HCT116 (cell line): ENCODE data around the gene ZCCHC24. TPM values are rescaled to one million over a fixed set of nuclear protein-coding genes. Genes with fewer than 3 reads are reported as not detected.

Experiments used
- ATAC-seq: fragments of 200-7000 bp; cut with Tn5 transposase; 2 replicates; pipeline ENCODE4 v1.9.1; 2020; ENCODE audit warnings: mild to moderate bottlenecking, moderate library complexity
- BruUV-seq: library from RNA; stranded (reverse); fragments of 400-500 nt; replicated peaks from 2 replicates; lab custom pipeline; 2021; lab: Mats Ljungman, UMichigan
- CTCF ChIA-PET: fragments of 300-600 bp; sonication (Branson Sonifier 250); formaldehyde crosslinking; loops from one replicate; lab custom pipeline; 2021; ENCODE audit warnings: antibody characterized with exemption; lab: Charles Lee
- POLR2A ChIA-PET: fragments of 300-600, 350-600 bp; sonication (Branson Sonifier 250); formaldehyde crosslinking; loops from one replicate; lab custom pipeline; 2021; ENCODE audit warnings: antibody characterized with exemption; lab: Charles Lee
- RAD21 ChIA-PET, 2 experiments: fragments of 300-600 bp; sonication (Branson Sonifier 250); formaldehyde crosslinking; loops; one replicate each; lab custom pipeline; 2023; ENCODE audit warnings: low total read pairs in 2 of 2; ENCODE audit not compliant: uncharacterized antibody in 2 of 2, unreplicated experiment in 2 of 2, low non-redundant PET in 1 of 2; lab: Charles Lee
- DNase-seq: peaks from one replicate; pipeline ENCODE4 v3.0.0-alpha.2; 2010; ENCODE audit warnings: low read depth, low spot score
- H2AFZ ChIP-seq: fragments of 200-600 bp; shearing (Covaris generic), sonication (generic); 2 replicates; pipeline ENCODE4 v1.6.1; 2017; ENCODE audit warnings: low read depth, mixed run types, mixed read lengths, antibody characterized with exemption, low read length; ENCODE audit not compliant: poor library complexity, severe bottlenecking
- H3K27ac ChIP-seq: 2 replicates; pipeline ENCODE4 v1.5.1; 2012; ENCODE audit warnings: low read depth, low read length
- H3K27me3 ChIP-seq: fragments of 200-600 bp; sonication (generic); 2 replicates; pipeline ENCODE4 v1.6.1; 2016; ENCODE audit warnings: mixed run types, low read length, mixed read lengths; ENCODE audit not compliant: insufficient read depth
- H3K36me3 ChIP-seq, 2 experiments: fragments of 200-500 bp in 1 of 2; fragments of 200-600 bp in 1 of 2; sonication (Bioruptor generic) in 1 of 2; sonication (generic) in 1 of 2; 2 replicates each; pipeline versions ENCODE4 v1.5.1 to v1.6.1; 2014 to 2016; ENCODE audit warnings: low read length in 2 of 2, inconsistent platforms in 1 of 2, mixed read lengths in 1 of 2, mixed run types in 1 of 2; ENCODE audit not compliant: insufficient read depth in 2 of 2, control insufficient read depth in 1 of 2
- H3K4me1 ChIP-seq, 2 experiments: fragments of 200-600 bp in 1 of 2; sonication (generic) in 1 of 2; 2 replicates each; pipeline versions ENCODE4 v1.5.1 to v1.6.1; 2012 to 2017; ENCODE audit warnings: low read length in 2 of 2, inconsistent platforms in 1 of 2, mild to moderate bottlenecking in 1 of 2, mixed read lengths in 1 of 2, mixed run types in 1 of 2, moderate library complexity in 1 of 2; ENCODE audit not compliant: insufficient read depth in 2 of 2, control insufficient read depth in 1 of 2
- H3K4me2 ChIP-seq: fragments of 200-600 bp; sonication (generic); 2 replicates; pipeline ENCODE4 v1.6.1; 2017; ENCODE audit warnings: mixed run types, low read length, mixed read lengths
- H3K4me3 ChIP-seq, 2 experiments: fragments of 200-600 bp in 1 of 2; sonication (generic) in 1 of 2; replicated peaks in 1 of 2; 2 replicates each; pipeline ENCODE4 v1.5.1; 2011 to 2016; ENCODE audit warnings: low read length in 2 of 2, control low read depth in 1 of 2, low read depth in 1 of 2, mild to moderate bottlenecking in 1 of 2, mixed read lengths in 1 of 2, mixed run types in 1 of 2
- H3K79me2 ChIP-seq: fragments of 200-600 bp; sonication (generic); 2 replicates; pipeline ENCODE4 v1.6.1; 2017; ENCODE audit warnings: mild to moderate bottlenecking, mixed run types, low read length, moderate library complexity, mixed read lengths; ENCODE audit not compliant: insufficient read depth
- H3K9ac ChIP-seq: fragments of 200-600 bp; sonication (generic); 2 replicates; pipeline ENCODE4 v1.6.1; 2016; ENCODE audit warnings: low read length, mixed read lengths
- H3K9me2 ChIP-seq: fragments of 200-600 bp; sonication (generic), shearing (Covaris generic); 2 replicates; pipeline ENCODE4 v1.6.1; 2017; ENCODE audit warnings: mixed run types, mild to moderate bottlenecking, moderate library complexity; ENCODE audit not compliant: insufficient read depth
- H3K9me3 ChIP-seq, 2 experiments: fragments of 200-500 bp in 1 of 2; fragments of 200-600 bp in 1 of 2; sonication (Bioruptor generic) in 1 of 2; sonication (generic) in 1 of 2; 2 replicates each; pipeline ENCODE4 v1.6.1; 2014 to 2017; ENCODE audit warnings: low read length in 2 of 2, mixed read lengths in 2 of 2, inconsistent platforms in 1 of 2, low read depth in 1 of 2, mild to moderate bottlenecking in 1 of 2, mixed run types in 1 of 2, moderate library complexity in 1 of 2; ENCODE audit not compliant: control insufficient read depth in 1 of 2, insufficient read depth in 1 of 2
- H4K20me1 ChIP-seq: fragments of 200-600 bp; sonication (generic), shearing (Covaris generic); 2 replicates; pipeline ENCODE4 v1.6.1; 2017; ENCODE audit warnings: mixed run types, mild to moderate bottlenecking, moderate library complexity; ENCODE audit not compliant: insufficient read depth
- CEBPB ChIP-seq: IDR thresholded peaks from 2 replicates; pipeline ENCODE4 v1.6.1; 2012; ENCODE audit warnings: low read depth
- EGR1 ChIP-seq: IDR thresholded peaks from 2 replicates; pipeline ENCODE4 v1.6.1; 2012; ENCODE audit warnings: low read depth
- ELF1 ChIP-seq: IDR thresholded peaks from 2 replicates; pipeline ENCODE4 v1.6.1; 2012; ENCODE audit warnings: low read depth, borderline replicate concordance
- EZH2phosphoT487 ChIP-seq: fragments of 200-600 bp; IDR thresholded peaks from 2 replicates; pipeline ENCODE4 v1.6.1; 2018; ENCODE audit warnings: antibody characterized with exemption, borderline replicate concordance
- FOSL1 ChIP-seq: IDR thresholded peaks from 2 replicates; pipeline ENCODE4 v1.6.1; 2012; ENCODE audit warnings: low read depth
- JUND ChIP-seq: IDR thresholded peaks from 2 replicates; pipeline ENCODE4 v1.6.1; 2012
- MAX ChIP-seq: IDR thresholded peaks from 2 replicates; pipeline ENCODE4 v1.6.1; 2012
- POLR2AphosphoS5 ChIP-seq: IDR thresholded peaks from 2 replicates; pipeline ENCODE4 v1.6.1; 2011; ENCODE audit warnings: mild to moderate bottlenecking, low read depth, low read length, moderate library complexity
- SIN3A ChIP-seq: IDR thresholded peaks from 2 replicates; pipeline ENCODE4 v1.6.1; 2012; ENCODE audit warnings: low read depth
- SP1 ChIP-seq: IDR thresholded peaks from 2 replicates; pipeline ENCODE4 v1.6.1; 2012; ENCODE audit warnings: low read depth
- SRF ChIP-seq: IDR thresholded peaks from 2 replicates; pipeline ENCODE4 v1.6.1; 2012; ENCODE audit warnings: low read depth
- TCF7L2 ChIP-seq: IDR thresholded peaks from 2 replicates; pipeline ENCODE4 v1.7.0; 2011; ENCODE audit warnings: borderline replicate concordance, inconsistent platforms; ENCODE audit not compliant: insufficient read depth, insufficient read length; ENCODE audit errors: extremely low read depth
- intact Hi-C: fragments of 100-400 bp; cut with micrococcal nuclease; formaldehyde crosslinking; loops from 2 replicates; pipeline ENCODE4 v1.10.0; 2022
- total RNA-seq: library from RNA; stranded (reverse); gene quantifications from one replicate; pipeline ENCODE4 v1.2.1, GENCODE V29; 2021; ENCODE audit not compliant: unreplicated experiment
- TF ChIP-seq, protein P1 (sequence below): IDR thresholded peaks from 2 replicates; pipeline ENCODE4 v1.6.1; 2012

ZCCHC24 gene
- total RNA-seq, 1 experiment from 2014 or later: 7.0 TPM

DNA sequence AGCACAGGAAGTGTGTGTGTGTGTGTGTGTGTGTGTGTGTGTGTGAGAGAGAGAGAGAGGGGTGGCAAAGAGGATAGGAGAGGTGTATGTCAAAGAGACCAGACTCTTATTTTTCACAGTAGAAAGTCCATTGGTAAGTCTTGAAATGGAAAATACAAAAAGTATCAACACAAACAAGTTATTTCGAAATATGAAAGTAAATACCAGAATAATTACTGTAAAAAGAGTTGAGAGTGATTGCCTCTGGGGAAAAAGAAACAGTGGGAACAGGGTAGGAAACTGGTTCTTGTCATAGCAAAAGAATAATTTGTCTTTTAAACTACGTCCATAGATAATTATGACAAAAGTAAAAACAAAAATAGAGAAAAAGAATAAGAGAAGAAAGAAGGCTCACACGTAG, 37.9 kb upstream of the ZCCHC24 start:
- ChIA-PET CTCF (interaction anchor here (0.9 kb wide), 1 partner anchor 109 kb away, joined by 4 read pairs; no protein-coding TSS in a partner anchor), POLR2A (no interaction called here), RAD21 (no interaction called here)
- H3K27ac ChIP-seq: no peak overlapping the region
- ATAC-seq (no peak), DNase-seq (no peak)
- H3K9ac ChIP-seq: no peak overlapping the region
- H3K9me3 ChIP-seq: no peaks in the 10 kb centered on the region
- H3K4me1 ChIP-seq: peaks cover 7 to 15% of the 10 kb centered on the region in 2 experiments
- H2AFZ ChIP-seq: no peak overlapping the region
- H3K4me3 ChIP-seq: no peak overlapping the region
- no peak overlapping the region for H3K4me2 ChIP-seq
- H3K27me3 ChIP-seq: no peaks in the 10 kb centered on the region
- H3K79me2 ChIP-seq: no peaks in the 10 kb centered on the region
- BruUV-seq: no TSS peak
- no peaks in the 10 kb centered on the region for H4K20me1 ChIP-seq
- intact Hi-C loops: no loop called here
- no peaks in the 10 kb centered on the region for H3K36me3 ChIP-seq
- H3K9me2 ChIP-seq: no peaks in the 10 kb centered on the region
- TF ChIP-seq, protein P1, sequence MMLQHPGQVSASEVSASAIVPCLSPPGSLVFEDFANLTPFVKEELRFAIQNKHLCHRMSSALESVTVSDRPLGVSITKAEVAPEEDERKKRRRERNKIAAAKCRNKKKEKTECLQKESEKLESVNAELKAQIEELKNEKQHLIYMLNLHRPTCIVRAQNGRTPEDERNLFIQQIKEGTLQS: no peak
- TF ChIP-seq MAX (no peak), EZH2phosphoT487 (no peak), CEBPB (no peak), SRF (no peak), FOSL1 (no peak), EGR1 (no peak), SP1 (no peak), SIN3A (no peak), TCF7L2 (no peak), JUND (no peak)

DNA sequence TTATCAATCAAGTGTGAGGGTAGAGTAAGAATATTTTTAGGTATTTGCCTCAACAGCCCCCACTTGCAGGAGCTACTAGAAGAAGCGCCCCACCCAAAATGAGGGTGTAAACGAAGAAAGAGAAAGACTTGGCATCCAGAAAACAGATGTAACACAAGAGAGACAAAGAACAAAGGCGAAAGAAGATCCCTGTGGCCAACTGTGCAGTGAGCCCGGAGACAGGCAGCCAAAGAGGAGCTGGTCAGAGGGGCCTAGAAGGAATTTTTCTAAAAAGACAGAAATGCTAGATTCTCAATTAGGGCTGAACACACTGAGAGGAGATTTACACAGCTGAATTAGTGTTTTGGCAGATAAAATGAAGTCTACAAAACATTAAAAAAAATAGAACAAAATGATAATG, 37.3 kb upstream of the ZCCHC24 start:
- Histone ChIP-seq H3K9me3 (no peaks in the 10 kb centered on the region), H3K27me3 (no peaks in the 10 kb centered on the region), H2AFZ (no peak overlapping the region), H3K36me3 (no peaks in the 10 kb centered on the region), H3K4me3 (no peak overlapping the region), H3K4me1 (peaks cover 1 to 10% of the 10 kb centered on the region in 2 experiments), H3K4me2 (no peak overlapping the region), H3K79me2 (no peaks in the 10 kb centered on the region), H3K9ac (no peak overlapping the region), H3K27ac (no peak overlapping the region), H3K9me2 (no peaks in the 10 kb centered on the region), H4K20me1 (no peaks in the 10 kb centered on the region)
- intact Hi-C loops: no loop called here
- POLR2A ChIA-PET: no interaction called here
- RAD21 ChIA-PET: no interaction called here
- TF ChIP-seq ELF1 (no peak), EGR1 (no peak), POLR2AphosphoS5 (no peak)
- DNase-seq: no peak
- BruUV-seq: no TSS peak
- ATAC-seq: no peak
- CTCF ChIA-PET: interaction anchor here (0.9 kb wide), 1 partner anchor 108 kb away, joined by 4 read pairs; no protein-coding TSS in a partner anchor
